IPS-18c (cell line): Measurements from ENCODE around the gene LALBA.
"Not testable (repeated sequence)": the region's sequence is repeated elsewhere in the genome, so short reads cannot be mapped to it uniquely, and the experiment has no call there.

Experiments
- H3K4me3 ChIP-seq: 2 replicates; pipeline ENCODE4 v1.7.0; 2013; ENCODE audit warnings: low read depth, mild to moderate bottlenecking, low read length, moderate library complexity; ENCODE audit not compliant: insufficient read depth
- H3K9me3 ChIP-seq: one replicate; pipeline ENCODE4 v1.6.1; 2013; ENCODE audit warnings: mild to moderate bottlenecking, low read length, moderate library complexity; ENCODE audit not compliant: control insufficient read depth, insufficient read depth

Gene LALBA

GRCh38 chr12:48545833-48546469 lies 23.9 kb downstream of the LALBA start:
- no peaks in the 10 kb centered on the region for H3K9me3 ChIP-seq

GRCh38 chr12:48542300-48542928 lies 27.4 kb downstream of the LALBA start:
- H3K9me3 ChIP-seq: no peaks in the 10 kb centered on the region
- no peak overlapping the region for H3K4me3 ChIP-seq

More at GRCh38 chr12:48545833-48546469, 23.9 kb downstream of the LALBA start:
- H3K4me3 ChIP-seq: no peak overlapping the region

GRCh38 chr12:48536602-48537001 lies 33.2 kb downstream of the LALBA start:
- Histone ChIP-seq H3K9me3 (no peaks in the 10 kb centered on the region), H3K4me3 (no peak overlapping the region)

- H3K9me3 ChIP-seq: no peaks in the 10 kb centered on the region
Observed at GRCh38 chr12:48532601-48533000, 37.2 kb downstream of the LALBA start.

GRCh38 chr12:48527891-48528670 lies 41.8 kb downstream of the LALBA start:
- Histone ChIP-seq H3K9me3 (no peaks in the 10 kb centered on the region), H3K4me3 (no peak overlapping the region)

More at GRCh38 chr12:48532601-48533000, 37.2 kb downstream of the LALBA start:
- H3K4me3 ChIP-seq: no peak overlapping the region

- no peaks in the 10 kb centered on the region for H3K9me3 ChIP-seq
- no peak within 1 kb of the TSS for H3K4me3 ChIP-seq
Observed at GRCh38 chr12:48525332-48525731, 44.5 kb downstream of the LALBA start, which contains the start of gene OR8S1. OR8S1 (plus strand) TSS chr12:48525632; CDS start chr12:48525632, 0 bp downstream.

- not testable (repeated sequence) for H3K4me3 ChIP-seq, H3K9me3 ChIP-seq
Observed at GRCh38 chr12:48520381-48520780, 49.5 kb downstream of the LALBA start.
